DOHH2 (cell line): Measurements from ENCODE around the gene TXNRD2.

Experiments used
- H3F3A ChIP-seq: fragments of 200-600 bp; sonication (generic), shearing (Covaris generic); 2 replicates; pipeline ENCODE4 v1.6.0; 2016; ENCODE audit warnings: antibody characterized with exemption, mild to moderate bottlenecking; ENCODE audit not compliant: control insufficient read depth, insufficient read depth
- H3K27ac ChIP-seq: fragments of 200-600 bp; sonication (generic); 2 replicates; pipeline ENCODE4 v1.5.1; 2014; ENCODE audit warnings: low read depth, mild to moderate bottlenecking, low read length, moderate library complexity
- H3K27me3 ChIP-seq: fragments of 200-600 bp; sonication (generic); 2 replicates; pipeline ENCODE4 v1.6.1; 2014; ENCODE audit warnings: mild to moderate bottlenecking, low read length, mixed read lengths; ENCODE audit not compliant: control insufficient read depth
- H3K36me3 ChIP-seq: fragments of 200-600 bp; sonication (generic); 2 replicates; pipeline ENCODE4 v1.6.1; 2014; ENCODE audit warnings: mild to moderate bottlenecking, low read length, moderate library complexity, mixed read lengths; ENCODE audit not compliant: control insufficient read depth
- H3K4me1 ChIP-seq: fragments of 200-600 bp; sonication (generic); 2 replicates; pipeline ENCODE4 v1.6.1; 2014; ENCODE audit warnings: mild to moderate bottlenecking, low read length, mixed read lengths; ENCODE audit not compliant: control insufficient read depth
- H3K4me2 ChIP-seq: fragments of 200-600 bp; sonication (generic); 2 replicates; pipeline ENCODE4 v1.6.0; 2014; ENCODE audit warnings: mild to moderate bottlenecking, low read length, moderate library complexity
- H3K4me3 ChIP-seq: fragments of 200-600 bp; sonication (generic); 2 replicates; pipeline ENCODE4 v1.5.1; 2014; ENCODE audit warnings: mild to moderate bottlenecking, low read length, mixed read lengths
- H3K79me2 ChIP-seq: fragments of 200-600 bp; sonication (generic); 2 replicates; pipeline ENCODE4 v1.6.1; 2014; ENCODE audit warnings: mild to moderate bottlenecking, low read length, mixed read lengths; ENCODE audit not compliant: control insufficient read depth
- H3K9me2 ChIP-seq: fragments of 200-600 bp; sonication (generic); replicated peaks from 2 replicates; pipeline ENCODE4 v1.6.1; 2014; ENCODE audit warnings: mild to moderate bottlenecking, low read length, mixed read lengths; ENCODE audit not compliant: control insufficient read depth
- H3K9me3 ChIP-seq: fragments of 200-600 bp; sonication (generic); 2 replicates; pipeline ENCODE4 v1.6.1; 2014; ENCODE audit warnings: antibody characterized with exemption, low read length, mixed read lengths; ENCODE audit not compliant: control insufficient read depth, insufficient read depth
- H4K20me1 ChIP-seq: fragments of 200-600 bp; sonication (generic); 2 replicates; pipeline ENCODE4 v1.6.0; 2014; ENCODE audit warnings: low read depth, mild to moderate bottlenecking, antibody characterized with exemption, low read length, moderate library complexity; ENCODE audit not compliant: control insufficient read depth, insufficient read depth
- CTCF ChIP-seq: fragments of 200-600 bp; sonication (generic); IDR thresholded peaks from one replicate; pipeline ENCODE4 v1.5.1; 2014; ENCODE audit warnings: antibody characterized with exemption, mild to moderate bottlenecking, low read depth, low read length; ENCODE audit not compliant: poor library complexity, severe bottlenecking
- EZH2phosphoT487 ChIP-seq: fragments of 200-600 bp; sonication (generic); IDR thresholded peaks from 2 replicates; pipeline ENCODE4 v1.6.1; 2017; ENCODE audit warnings: borderline replicate concordance, mild to moderate bottlenecking, antibody characterized with exemption, low read length, moderate library complexity, mixed read lengths

The TXNRD2 gene

GRCh38 chr22:19917389-19918138 lies 24.1 kb downstream of the TXNRD2 start:
- no peak for TF ChIP-seq EZH2phosphoT487
- no peak for TF ChIP-seq CTCF
- Histone ChIP-seq H3K9me2 (no peaks in the 10 kb centered on the region), H3K4me1 (no peaks in the 10 kb centered on the region), H3K9me3 (no peaks in the 10 kb centered on the region), H3K36me3 (no peaks in the 10 kb centered on the region), H3K79me2 (no peaks in the 10 kb centered on the region), H3K4me2 (no peak overlapping the region), H3K4me3 (no peak overlapping the region), H3K27me3 (no peaks in the 10 kb centered on the region), H3K27ac (no peak overlapping the region), H3F3A (no peaks in the 10 kb centered on the region), H4K20me1 (no peaks in the 10 kb centered on the region)

- H3K9me3 ChIP-seq: no peaks in the 10 kb centered on the region
- no peak overlapping the region for H3K4me3 ChIP-seq
- H3F3A ChIP-seq: no peaks in the 10 kb centered on the region
- TF ChIP-seq CTCF (no peak), EZH2phosphoT487 (no peak)
- H3K27me3 ChIP-seq: no peaks in the 10 kb centered on the region
- no peak overlapping the region for H3K27ac ChIP-seq
- H3K36me3 ChIP-seq: no peaks in the 10 kb centered on the region
- H3K9me2 ChIP-seq: no peaks in the 10 kb centered on the region
- H4K20me1 ChIP-seq: no peaks in the 10 kb centered on the region
- no peaks in the 10 kb centered on the region for H3K4me1 ChIP-seq
- no peak overlapping the region for H3K4me2 ChIP-seq
- H3K79me2 ChIP-seq: no peaks in the 10 kb centered on the region
These were observed 24.7 kb downstream of the TXNRD2 start for GRCh38 chr22:19916941-19917340.

GRCh38 chr22:19916006-19916405 lies 25.6 kb downstream of the TXNRD2 start:
- H3K9me2 ChIP-seq: no peaks in the 10 kb centered on the region
- no peaks in the 10 kb centered on the region for H3F3A ChIP-seq
- H3K79me2 ChIP-seq: no peaks in the 10 kb centered on the region
- H3K27ac ChIP-seq: no peak overlapping the region
- H3K4me3 ChIP-seq: no peak overlapping the region
- no peaks in the 10 kb centered on the region for H3K27me3 ChIP-seq
- H4K20me1 ChIP-seq: no peaks in the 10 kb centered on the region
- no peaks in the 10 kb centered on the region for H3K4me1 ChIP-seq
- no peak overlapping the region for H3K4me2 ChIP-seq
- H3K9me3 ChIP-seq: no peaks in the 10 kb centered on the region
- H3K36me3 ChIP-seq: no peaks in the 10 kb centered on the region
- TF ChIP-seq EZH2phosphoT487 (no peak), CTCF (no peak)
